ENCODE results near the gene TIMP2.

- TF ChIP-seq CTCF (IDR thresholded peaks at IDR 0.05; ENCODE audit: poor library complexity, severe bottlenecking): no peak
- TF ChIP-seq TAF1 (IDR thresholded peaks at IDR 0.05; ENCODE audit: low read depth): no peak
Observed at GRCh38 chr17:78826421-78826820, 98.8 kb downstream of the TIMP2 start.
